Prostate gland (tissue), 2 donors: ENCODE results near the gene BRCA1. TPM values are rescaled to one million over a fixed set of nuclear protein-coding genes. Genes with fewer than 3 reads are reported as not detected.
"Not testable (repeated sequence)": the region's sequence is repeated elsewhere in the genome, so short reads cannot be mapped to it uniquely, and the experiment has no call there.

Experiments used
- DNase-seq: peaks from one replicate; pipeline ENCODE4 v3.0.0-alpha.2; 2019; ENCODE audit warnings: low spot score
- H3K27ac ChIP-seq, 2 donors: fragments of 200-600 bp; sonication (generic); 2 replicates each; pipeline ENCODE4 v1.5.1; 2017 to 2019
- H3K27me3 ChIP-seq: fragments of 200-600 bp; sonication (generic); replicated peaks from 2 replicates; pipeline ENCODE4 v1.5.1; 2019; ENCODE audit not compliant: insufficient read depth
- H3K36me3 ChIP-seq, 2 donors: fragments of 200-600 bp; sonication (generic); 1 replicate in 1 of 2; 2 replicates in 1 of 2; pipeline versions ENCODE4 v1.5.1 to v1.8.1; 2017 to 2019
- H3K4me1 ChIP-seq: fragments of 200-600 bp; sonication (generic); replicated peaks from 2 replicates; pipeline ENCODE4 v1.5.1; 2019
- H3K4me3 ChIP-seq, 2 donors: fragments of 200-600 bp; sonication (generic); 2 replicates each; pipeline ENCODE4 v1.5.1; 2017 to 2019
- H3K9me3 ChIP-seq: fragments of 200-600 bp; sonication (generic); 2 replicates; pipeline ENCODE4 v1.5.1; 2017
- CTCF ChIP-seq, 4 experiments: fragments of 200-600 bp in 2 of 4; fragments of 450-650 bp in 2 of 4; sonication (generic) in 2 of 4; IDR thresholded peaks; 1 replicate in 3 of 4; 2 replicates in 1 of 4; pipeline ENCODE4 v1.5.1; 2016 to 2019; ENCODE audit warnings: antibody characterized with exemption in 4 of 4, mild to moderate bottlenecking in 2 of 4, moderate library complexity in 2 of 4
- POLR2A ChIP-seq: fragments of 450-650 bp; IDR thresholded peaks from one replicate; pipeline ENCODE4 v1.6.1; 2016; ENCODE audit warnings: antibody characterized with exemption, mild to moderate bottlenecking
- POLR2AphosphoS5 ChIP-seq: sonication (generic); formaldehyde crosslinking; IDR thresholded peaks from one replicate; pipeline ENCODE4 v1.6.1; 2017; ENCODE audit warnings: antibody characterized with exemption
- WGBS: methylation state at CpG from one replicate; pipeline ENCODE4 v1.1.5; 2018; 5-methylcytosine and 5-hydroxymethylcytosine counted together
- intact Hi-C: fragments of 100-400 bp; cut with DNase I; formaldehyde crosslinking; loops from one replicate; pipeline ENCODE4 v1.14.2; 2022
- total RNA-seq, 2 donors: library from RNA; depleted of rRNA; stranded (reverse); fragments of >200 nt; gene quantifications; one replicate each; pipeline ENCODE4 v1.1.0, GENCODE V29; 2016

Gene BRCA1
- total RNA-seq, 2 donors from 2014 or later = 9.1 to 12.8 TPM

DNA sequence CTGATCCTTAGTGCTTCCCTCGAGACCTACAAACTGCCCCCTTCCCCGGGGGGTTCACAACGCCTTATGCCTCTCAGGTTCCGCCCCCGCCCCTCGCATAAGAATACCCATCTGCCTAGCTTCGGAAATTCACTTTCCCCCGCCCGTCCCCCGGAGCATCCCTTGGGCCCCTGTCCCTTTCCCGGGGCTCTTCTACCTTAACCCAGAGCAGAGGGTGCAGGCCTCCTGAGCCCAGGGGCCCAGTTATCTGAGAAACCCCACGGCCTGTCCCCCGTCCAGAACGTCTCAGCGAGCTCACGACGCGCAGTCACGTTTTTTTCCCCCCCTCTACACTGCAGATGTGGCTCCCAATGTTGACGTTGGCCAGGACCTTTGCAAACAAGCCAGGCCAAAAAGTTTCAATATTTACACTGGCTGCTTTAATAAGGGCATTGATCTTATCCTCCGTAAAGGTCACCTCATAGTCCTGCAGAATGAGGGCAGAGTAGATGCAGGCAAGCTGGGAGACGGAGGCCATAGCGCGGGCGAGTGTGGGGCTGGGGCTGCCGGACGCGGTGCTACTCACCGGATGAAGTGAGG is 44.5 kb upstream of the BRCA1 start:
- under 1% methylated on average over 29 of the region's 29 CpGs for WGBS
- TF ChIP-seq CTCF (IDR thresholded peaks at IDR 0.05) (no peak), POLR2A (no peak), POLR2AphosphoS5 (no peak)
- Histone ChIP-seq H3K9me3 (no peaks in the 10 kb centered on the region), H3K4me3 (peak overlapping the region; percentile 68 to 81), H3K4me1 (no peaks in the 10 kb centered on the region), H3K27ac (peak overlapping the region; percentile 98 to 99), H3K27me3 (no peaks in the 10 kb centered on the region), H3K36me3 (no peaks in the 10 kb centered on the region)
- intact Hi-C loops = loop anchor here (2.0 to 5.0 kb wide), 3 partner anchors 43 to 191 kb away; partner anchors contain the start of genes IFI35 and TMEM106A
- peak; percentile 54 for DNase-seq

DNA sequence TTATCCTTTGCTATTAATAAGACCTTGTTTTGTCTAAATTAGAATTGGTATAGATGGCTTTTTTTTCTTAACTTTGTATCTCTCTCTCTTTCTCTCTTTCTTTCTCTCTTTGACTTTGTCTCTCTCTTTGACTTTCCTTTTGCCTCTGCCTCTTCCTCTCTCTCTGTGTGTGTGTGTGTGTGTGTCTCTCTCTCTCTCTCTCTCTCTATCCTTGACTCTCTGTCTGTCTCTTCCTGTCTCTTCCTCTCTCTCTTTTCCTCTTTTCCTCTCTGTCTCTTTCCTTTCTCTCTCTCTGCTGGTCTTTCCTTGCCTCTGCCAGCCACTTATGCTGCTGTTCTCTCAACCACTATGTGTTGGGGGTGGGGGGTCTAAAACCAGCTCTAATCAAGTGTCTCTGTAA is 40.8 kb upstream of the BRCA1 start:
- H3K27ac ChIP-seq, H3K4me1 ChIP-seq, H3K36me3 ChIP-seq, H3K4me3 ChIP-seq, DNase-seq, intact Hi-C loops, H3K27me3 ChIP-seq, H3K9me3 ChIP-seq: not testable (repeated sequence)

- H3K36me3 ChIP-seq, DNase-seq, H3K27me3 ChIP-seq, intact Hi-C loops, H3K4me3 ChIP-seq, H3K27ac ChIP-seq, H3K9me3 ChIP-seq, H3K4me1 ChIP-seq: not testable (repeated sequence)
- WGBS = 95% methylated on average over 8 of the region's 8 CpGs
Observed at GRCh38 chr17:43159957-43160356, 34.8 kb upstream of the BRCA1 start.

GRCh38 chr17:43159232-43159631 is 34.1 kb upstream of the BRCA1 start:
- H3K27ac ChIP-seq, H3K4me1 ChIP-seq, H3K27me3 ChIP-seq, intact Hi-C loops, DNase-seq, H3K36me3 ChIP-seq, H3K4me3 ChIP-seq, H3K9me3 ChIP-seq: not testable (repeated sequence)
- WGBS = 93% methylated on average over 17 of the region's 25 CpGs

GRCh38 chr17:43155666-43156065 is 30.5 kb upstream of the BRCA1 start:
- Histone ChIP-seq H3K27ac (no peak overlapping the region), H3K4me3 (no peak overlapping the region), H3K36me3 (no peaks in the 10 kb centered on the region), H3K27me3 (no peaks in the 10 kb centered on the region), H3K9me3 (no peaks in the 10 kb centered on the region), H3K4me1 (no peaks in the 10 kb centered on the region)
- DNase-seq = no peak
- no peak for TF ChIP-seq CTCF (IDR thresholded peaks at IDR 0.05)
- no peak for TF ChIP-seq POLR2AphosphoS5
- TF ChIP-seq POLR2A = no peak
- intact Hi-C loops = no loop called here
- WGBS = 81% methylated on average over 3 of the region's 3 CpGs

GRCh38 chr17:43153197-43153835 is 28.2 kb upstream of the BRCA1 start:
- H3K36me3 ChIP-seq, intact Hi-C loops, H3K4me3 ChIP-seq, H3K27ac ChIP-seq, H3K27me3 ChIP-seq, DNase-seq, H3K9me3 ChIP-seq, H3K4me1 ChIP-seq: not testable (repeated sequence)
- WGBS = 93% methylated on average over 3 of the region's 3 CpGs

- TF ChIP-seq POLR2A (no peak), POLR2AphosphoS5 (no peak), CTCF (IDR thresholded peaks at IDR 0.05) (no peak)
- 100% methylated on average over 3 of the region's 3 CpGs for WGBS
- no peak overlapping the region for H3K27ac ChIP-seq
- no peaks in the 10 kb centered on the region for H3K9me3 ChIP-seq
- no peak overlapping the region for H3K4me3 ChIP-seq
- DNase-seq = no peak
- H3K27me3 ChIP-seq = no peaks in the 10 kb centered on the region
- no peaks in the 10 kb centered on the region for H3K4me1 ChIP-seq
- H3K36me3 ChIP-seq = no peaks in the 10 kb centered on the region
- intact Hi-C loops = no loop called here
Observed at GRCh38 chr17:43151880-43152456, 26.8 kb upstream of the BRCA1 start.
